ENCODE measurements around the gene LEMD2.

LEMD2 gene

GRCh38 chr6:33757906-33758305 lies 31.0 kb downstream of the LEMD2 start:
- H3K27ac ChIP-seq (ENCODE audit: low read depth in 2 of 2, low read length in 2 of 2) = no peak overlapping the region
- H3K9me3 ChIP-seq (ENCODE audit: control insufficient read depth in 2 of 2, low read length in 2 of 2) = no peaks in the 10 kb centered on the region
- H3K4me3 ChIP-seq (ENCODE audit: low read length in 2 of 2) = no peak overlapping the region
- H3K27me3 ChIP-seq (ENCODE audit: control insufficient read depth in 2 of 2, insufficient read depth in 2 of 2, low read length in 2 of 2) = no peaks in the 10 kb centered on the region
- H3K4me1 ChIP-seq (ENCODE audit: control insufficient read depth in 2 of 2, insufficient read depth in 2 of 2, low read length in 2 of 2) = peaks cover 11 to 16% of the 10 kb centered on the region in 2 donors
- H3K36me3 ChIP-seq (ENCODE audit: control insufficient read depth in 2 of 2, insufficient read depth in 2 of 2, low read length in 2 of 2) = no peaks in the 10 kb centered on the region
- no peak overlapping the region for H3K9ac ChIP-seq (ENCODE audit: low read depth in 1 of 2, low read length in 2 of 2)

GRCh38 chr6:33757113-33757512 lies 31.8 kb downstream of the LEMD2 start:
- Histone ChIP-seq H3K9ac (ENCODE audit: low read depth in 1 of 2, low read length in 2 of 2) (no peak overlapping the region), H3K9me3 (ENCODE audit: control insufficient read depth in 2 of 2, low read length in 2 of 2) (no peaks in the 10 kb centered on the region), H3K27me3 (ENCODE audit: control insufficient read depth in 2 of 2, insufficient read depth in 2 of 2, low read length in 2 of 2) (no peaks in the 10 kb centered on the region), H3K27ac (ENCODE audit: low read depth in 2 of 2, low read length in 2 of 2) (no peak overlapping the region), H3K4me3 (ENCODE audit: low read length in 2 of 2) (no peak overlapping the region), H3K4me1 (ENCODE audit: control insufficient read depth in 2 of 2, insufficient read depth in 2 of 2, low read length in 2 of 2) (peaks cover 14 to 21% of the 10 kb centered on the region in 2 donors), H3K36me3 (ENCODE audit: control insufficient read depth in 2 of 2, insufficient read depth in 2 of 2, low read length in 2 of 2) (no peaks in the 10 kb centered on the region)

- no peaks in the 10 kb centered on the region for H3K36me3 ChIP-seq (ENCODE audit: control insufficient read depth in 2 of 2, insufficient read depth in 2 of 2, low read length in 2 of 2)
- no peak overlapping the region for H3K27ac ChIP-seq (ENCODE audit: low read depth in 2 of 2, low read length in 2 of 2)
- no peak overlapping the region for H3K4me3 ChIP-seq (ENCODE audit: low read length in 2 of 2)
- H3K27me3 ChIP-seq (ENCODE audit: control insufficient read depth in 2 of 2, insufficient read depth in 2 of 2, low read length in 2 of 2) = no peaks in the 10 kb centered on the region
- no peaks in the 10 kb centered on the region for H3K9me3 ChIP-seq (ENCODE audit: control insufficient read depth in 2 of 2, low read length in 2 of 2)
- H3K4me1 ChIP-seq (ENCODE audit: control insufficient read depth in 2 of 2, insufficient read depth in 2 of 2, low read length in 2 of 2) = peaks cover 13 to 19% of the 10 kb centered on the region in 2 donors
- H3K9ac ChIP-seq (ENCODE audit: low read depth in 1 of 2, low read length in 2 of 2) = no peak overlapping the region
These were observed 32.5 kb downstream of the LEMD2 start for GRCh38 chr6:33756211-33756954.

GRCh38 chr6:33755070-33755869 lies 33.7 kb downstream of the LEMD2 start:
- Histone ChIP-seq H3K4me1 (ENCODE audit: control insufficient read depth in 2 of 2, insufficient read depth in 2 of 2, low read length in 2 of 2) (peaks cover 21 to 28% of the 10 kb centered on the region in 2 donors), H3K4me3 (ENCODE audit: low read length in 2 of 2) (no peak overlapping the region), H3K36me3 (ENCODE audit: control insufficient read depth in 2 of 2, insufficient read depth in 2 of 2, low read length in 2 of 2) (no peaks in the 10 kb centered on the region), H3K9me3 (ENCODE audit: control insufficient read depth in 2 of 2, low read length in 2 of 2) (no peaks in the 10 kb centered on the region), H3K27me3 (ENCODE audit: control insufficient read depth in 2 of 2, insufficient read depth in 2 of 2, low read length in 2 of 2) (no peaks in the 10 kb centered on the region), H3K27ac (ENCODE audit: low read depth in 2 of 2, low read length in 2 of 2) (no peak overlapping the region), H3K9ac (ENCODE audit: low read depth in 1 of 2, low read length in 2 of 2) (no peak overlapping the region)

- Histone ChIP-seq H3K27me3 (ENCODE audit: control insufficient read depth in 2 of 2, insufficient read depth in 2 of 2, low read length in 2 of 2) (no peaks in the 10 kb centered on the region), H3K9ac (ENCODE audit: low read depth in 1 of 2, low read length in 2 of 2) (no peak overlapping the region), H3K4me3 (ENCODE audit: low read length in 2 of 2) (no peak overlapping the region), H3K27ac (ENCODE audit: low read depth in 2 of 2, low read length in 2 of 2) (no peak overlapping the region), H3K36me3 (ENCODE audit: control insufficient read depth in 2 of 2, insufficient read depth in 2 of 2, low read length in 2 of 2) (no peaks in the 10 kb centered on the region), H3K9me3 (ENCODE audit: control insufficient read depth in 2 of 2, low read length in 2 of 2) (no peaks in the 10 kb centered on the region), H3K4me1 (ENCODE audit: control insufficient read depth in 2 of 2, insufficient read depth in 2 of 2, low read length in 2 of 2) (peaks cover 21 to 28% of the 10 kb centered on the region in 2 donors)
These were observed 34.7 kb downstream of the LEMD2 start for GRCh38 chr6:33754222-33754621.

GRCh38 chr6:33752646-33753015 lies 36.3 kb downstream of the LEMD2 start:
- Histone ChIP-seq H3K27ac (ENCODE audit: low read depth in 2 of 2, low read length in 2 of 2) (peak overlapping the region; percentile 81 to 88), H3K9ac (ENCODE audit: low read depth in 1 of 2, low read length in 2 of 2) (no peak overlapping the region), H3K27me3 (ENCODE audit: control insufficient read depth in 2 of 2, insufficient read depth in 2 of 2, low read length in 2 of 2) (no peaks in the 10 kb centered on the region), H3K36me3 (ENCODE audit: control insufficient read depth in 2 of 2, insufficient read depth in 2 of 2, low read length in 2 of 2) (no peaks in the 10 kb centered on the region), H3K9me3 (ENCODE audit: control insufficient read depth in 2 of 2, low read length in 2 of 2) (no peaks in the 10 kb centered on the region), H3K4me3 (ENCODE audit: low read length in 2 of 2) (no peak overlapping the region), H3K4me1 (ENCODE audit: control insufficient read depth in 2 of 2, insufficient read depth in 2 of 2, low read length in 2 of 2) (peaks cover 21 to 28% of the 10 kb centered on the region in 2 donors)

GRCh38 chr6:33751771-33752645 lies 36.9 kb downstream of the LEMD2 start:
- Histone ChIP-seq H3K4me3 (ENCODE audit: low read length in 2 of 2) (no peak overlapping the region), H3K9me3 (ENCODE audit: control insufficient read depth in 2 of 2, low read length in 2 of 2) (no peaks in the 10 kb centered on the region), H3K27ac (ENCODE audit: low read depth in 2 of 2, low read length in 2 of 2) (peak overlapping the region; percentile 86 to 88), H3K4me1 (ENCODE audit: control insufficient read depth in 2 of 2, insufficient read depth in 2 of 2, low read length in 2 of 2) (peaks cover 21 to 27% of the 10 kb centered on the region in 2 donors), H3K36me3 (ENCODE audit: control insufficient read depth in 2 of 2, insufficient read depth in 2 of 2, low read length in 2 of 2) (no peaks in the 10 kb centered on the region), H3K9ac (ENCODE audit: low read depth in 1 of 2, low read length in 2 of 2) (peak overlapping the region in 1 of 2 donors; percentile 24), H3K27me3 (ENCODE audit: control insufficient read depth in 2 of 2, insufficient read depth in 2 of 2, low read length in 2 of 2) (no peaks in the 10 kb centered on the region)

GRCh38 chr6:33750244-33750991 lies 38.5 kb downstream of the LEMD2 start:
- Histone ChIP-seq H3K9me3 (ENCODE audit: control insufficient read depth in 2 of 2, low read length in 2 of 2) (no peaks in the 10 kb centered on the region), H3K9ac (ENCODE audit: low read depth in 1 of 2, low read length in 2 of 2) (no peak overlapping the region), H3K27me3 (ENCODE audit: control insufficient read depth in 2 of 2, insufficient read depth in 2 of 2, low read length in 2 of 2) (no peaks in the 10 kb centered on the region), H3K27ac (ENCODE audit: low read depth in 2 of 2, low read length in 2 of 2) (peak overlapping the region; percentile 86 to 88), H3K36me3 (ENCODE audit: control insufficient read depth in 2 of 2, insufficient read depth in 2 of 2, low read length in 2 of 2) (no peaks in the 10 kb centered on the region), H3K4me1 (ENCODE audit: control insufficient read depth in 2 of 2, insufficient read depth in 2 of 2, low read length in 2 of 2) (peaks cover 20 to 29% of the 10 kb centered on the region in 2 donors), H3K4me3 (ENCODE audit: low read length in 2 of 2) (no peak overlapping the region)

GRCh38 chr6:33749401-33749800 lies 39.5 kb downstream of the LEMD2 start:
- Histone ChIP-seq H3K27ac (ENCODE audit: low read depth in 2 of 2, low read length in 2 of 2) (no peak overlapping the region), H3K9ac (ENCODE audit: low read depth in 1 of 2, low read length in 2 of 2) (no peak overlapping the region), H3K9me3 (ENCODE audit: control insufficient read depth in 2 of 2, low read length in 2 of 2) (no peaks in the 10 kb centered on the region), H3K27me3 (ENCODE audit: control insufficient read depth in 2 of 2, insufficient read depth in 2 of 2, low read length in 2 of 2) (no peaks in the 10 kb centered on the region), H3K4me1 (ENCODE audit: control insufficient read depth in 2 of 2, insufficient read depth in 2 of 2, low read length in 2 of 2) (peaks cover 29 to 39% of the 10 kb centered on the region in 2 donors), H3K4me3 (ENCODE audit: low read length in 2 of 2) (no peak overlapping the region), H3K36me3 (ENCODE audit: control insufficient read depth in 2 of 2, insufficient read depth in 2 of 2, low read length in 2 of 2) (no peaks in the 10 kb centered on the region)

Measured in mucosa of rectum (tissue), 2 donors.